OCI-LY7 (cell line): ENCODE measurements around the gene EPHA10. TPM values are rescaled to one million over a fixed set of nuclear protein-coding genes. Genes with fewer than 3 reads are reported as not detected.

Experiments
- BruUV-seq: library from RNA; stranded (reverse); fragments of 400-500 nt; replicated peaks from 2 replicates; lab custom pipeline; 2021; lab: Mats Ljungman, UMichigan
- CTCF ChIA-PET: fragments of 300-600 bp; sonication (Branson Sonifier 250); formaldehyde crosslinking; loops from one replicate; lab custom pipeline; 2022; ENCODE audit warnings: antibody characterized with exemption; ENCODE audit not compliant: unreplicated experiment; lab: Charles Lee
- POLR2A ChIA-PET: fragments of 300-600 bp; sonication (Branson Sonifier 250); formaldehyde crosslinking; loops from one replicate; lab custom pipeline; 2022; ENCODE audit warnings: antibody characterized with exemption; lab: Charles Lee
- DNase-seq: peaks from one replicate; pipeline ENCODE4 v3.0.0-alpha.2; 2015; ENCODE audit warnings: low spot score
- H2AFZ ChIP-seq: fragments of 200-600 bp; sonication (generic), shearing (Covaris generic); 2 replicates; pipeline ENCODE4 v1.6.1; 2014; ENCODE audit warnings: mild to moderate bottlenecking, antibody characterized with exemption, low read length, moderate library complexity
- H3K27ac ChIP-seq: fragments of 200-600 bp; sonication (generic); 2 replicates; pipeline ENCODE4 v1.5.1; 2014; ENCODE audit warnings: mixed run types, low read depth, mild to moderate bottlenecking, moderate library complexity, low read length, inconsistent platforms; ENCODE audit not compliant: poor library complexity, severe bottlenecking
- H3K36me3 ChIP-seq: fragments of 200-600 bp; sonication (generic); 2 replicates; pipeline ENCODE4 v1.6.1; 2014; ENCODE audit warnings: mild to moderate bottlenecking, antibody characterized with exemption, low read length, moderate library complexity, mixed read lengths; ENCODE audit not compliant: insufficient read depth
- H3K4me1 ChIP-seq: fragments of 200-600 bp; sonication (generic); 2 replicates; pipeline ENCODE4 v1.5.1; 2014; ENCODE audit warnings: mild to moderate bottlenecking, low read length; ENCODE audit not compliant: insufficient read depth, poor library complexity, severe bottlenecking
- H3K4me2 ChIP-seq: fragments of 200-600 bp; sonication (generic); 2 replicates; pipeline ENCODE4 v1.6.1; 2014; ENCODE audit warnings: mild to moderate bottlenecking, low read length
- H3K4me3 ChIP-seq: fragments of 200-600 bp; sonication (generic); 2 replicates; pipeline ENCODE4 v1.5.1; 2014; ENCODE audit warnings: mild to moderate bottlenecking, low read depth, low read length; ENCODE audit not compliant: poor library complexity, severe bottlenecking
- H3K79me2 ChIP-seq: fragments of 200-600 bp; sonication (generic); 2 replicates; pipeline ENCODE4 v1.6.1; 2016; ENCODE audit warnings: low read depth, mild to moderate bottlenecking, low read length, moderate library complexity, mixed read lengths; ENCODE audit not compliant: insufficient read depth
- H3K9me2 ChIP-seq: fragments of 200-600 bp; sonication (generic); 2 replicates; pipeline ENCODE4 v1.6.1; 2016; ENCODE audit warnings: mild to moderate bottlenecking, low read length, mixed read lengths; ENCODE audit not compliant: insufficient read depth
- H3K9me3 ChIP-seq: fragments of 200-600 bp; sonication (generic); 2 replicates; pipeline ENCODE4 v1.6.1; 2014; ENCODE audit warnings: mild to moderate bottlenecking, mixed run types, low read length, mixed read lengths
- H4K20me1 ChIP-seq: fragments of 200-600 bp; sonication (generic); 2 replicates; pipeline ENCODE4 v1.6.1; 2014; ENCODE audit warnings: mild to moderate bottlenecking, antibody characterized with exemption, low read length, moderate library complexity, mixed read lengths; ENCODE audit not compliant: insufficient read depth
- EZH2phosphoT487 ChIP-seq: fragments of 200-600 bp; sonication (generic); IDR thresholded peaks from 2 replicates; pipeline ENCODE4 v1.6.1; 2018; ENCODE audit warnings: low read depth, borderline replicate concordance, mild to moderate bottlenecking, mixed run types, antibody characterized with exemption, low read length, moderate library complexity, mixed read lengths
- intact Hi-C: fragments of 100-400 bp; cut with micrococcal nuclease; formaldehyde crosslinking; loops from one replicate; pipeline ENCODE4 v1.10.0; 2022; ENCODE audit not compliant: unreplicated experiment
- total RNA-seq, 2 experiments: library from RNA; depleted of rRNA in 1 of 2; stranded (reverse); fragments of >200 nt in 1 of 2; shearing (Covaris generic) in 1 of 2; gene quantifications; 2 replicates each; pipeline ENCODE4 v1.2.3, GENCODE V29; 2014 to 2022
- TF ChIP-seq, protein P1 (sequence below): fragments of 200-600 bp; sonication (generic); conservative IDR thresholded peaks from 2 replicates; pipeline ENCODE4 v1.5.1; 2014; ENCODE audit warnings: mild to moderate bottlenecking, antibody characterized with exemption, low read length, moderate library complexity, mixed read lengths

Gene EPHA10
- total RNA-seq, 2 experiments from 2014 or later, result not detected

DNA sequence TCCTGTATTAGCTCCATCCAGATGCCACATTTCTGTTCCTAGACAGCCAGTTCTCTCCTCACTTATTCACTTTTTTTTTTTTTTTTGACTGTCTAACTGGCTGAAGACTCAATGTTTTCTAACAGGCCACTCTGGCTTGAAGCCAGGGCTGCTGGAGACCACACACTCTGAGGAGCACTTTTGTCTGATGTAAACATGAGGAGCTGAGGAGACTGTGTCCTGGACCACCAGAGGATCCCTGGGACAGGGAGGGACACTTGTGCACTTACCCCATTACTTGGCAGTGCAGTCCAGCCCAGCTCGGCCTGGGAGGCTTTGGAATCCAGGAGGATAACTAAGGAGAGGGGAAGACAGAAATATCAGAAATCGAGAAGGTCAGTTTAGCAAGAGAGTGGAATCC lies 2.4 kb downstream of the EPHA10 start:
- POLR2A ChIA-PET, result no interaction called here
- BruUV-seq, result no TSS peak

DNA sequence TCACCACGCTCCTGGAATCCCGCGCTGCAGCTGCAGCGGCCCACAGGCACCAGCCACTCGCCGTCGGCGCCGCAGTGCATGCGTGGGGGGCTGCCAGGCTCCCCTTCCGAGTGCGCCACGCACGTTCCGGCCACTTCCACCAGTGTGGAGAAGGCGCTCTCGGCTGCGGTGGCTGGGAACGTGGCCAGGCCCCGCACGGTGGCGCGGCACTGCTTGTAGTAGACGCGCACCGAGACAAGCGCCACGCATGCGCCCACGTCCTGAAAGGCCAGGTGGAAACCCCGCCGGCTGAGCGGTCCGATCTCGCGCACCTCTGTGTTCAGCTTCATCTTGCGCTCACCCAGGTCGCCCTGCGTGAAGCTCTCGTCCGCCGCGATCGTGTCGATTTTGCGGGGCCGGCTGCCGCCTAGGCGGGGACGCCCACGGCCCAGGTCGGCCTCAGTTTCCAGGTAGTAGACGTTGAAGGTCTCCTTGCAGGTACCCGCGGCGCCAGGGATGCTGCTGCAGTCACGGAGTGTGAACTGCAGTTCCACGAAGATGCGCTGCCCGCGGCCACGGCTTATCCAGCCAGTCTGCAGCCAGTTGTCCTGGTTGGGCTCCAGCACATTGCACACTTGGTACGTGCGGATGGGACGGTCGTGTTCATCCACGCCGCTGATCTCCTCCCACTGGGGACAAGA lies 3.4 kb downstream of the EPHA10 start:
- Histone ChIP-seq H2AFZ (no peak overlapping the region), H3K4me2 (no peak overlapping the region), H4K20me1 (no peaks in the 10 kb centered on the region), H3K4me3 (no peak overlapping the region), H3K9me2 (no peaks in the 10 kb centered on the region), H3K27ac (no peak overlapping the region), H3K79me2 (no peaks in the 10 kb centered on the region), H3K9me3 (no peaks in the 10 kb centered on the region), H3K36me3 (no peaks in the 10 kb centered on the region), H3K4me1 (no peaks in the 10 kb centered on the region)
- intact Hi-C loops, result no loop called here
- no peak for TF ChIP-seq EZH2phosphoT487
- TF ChIP-seq, protein P1, sequence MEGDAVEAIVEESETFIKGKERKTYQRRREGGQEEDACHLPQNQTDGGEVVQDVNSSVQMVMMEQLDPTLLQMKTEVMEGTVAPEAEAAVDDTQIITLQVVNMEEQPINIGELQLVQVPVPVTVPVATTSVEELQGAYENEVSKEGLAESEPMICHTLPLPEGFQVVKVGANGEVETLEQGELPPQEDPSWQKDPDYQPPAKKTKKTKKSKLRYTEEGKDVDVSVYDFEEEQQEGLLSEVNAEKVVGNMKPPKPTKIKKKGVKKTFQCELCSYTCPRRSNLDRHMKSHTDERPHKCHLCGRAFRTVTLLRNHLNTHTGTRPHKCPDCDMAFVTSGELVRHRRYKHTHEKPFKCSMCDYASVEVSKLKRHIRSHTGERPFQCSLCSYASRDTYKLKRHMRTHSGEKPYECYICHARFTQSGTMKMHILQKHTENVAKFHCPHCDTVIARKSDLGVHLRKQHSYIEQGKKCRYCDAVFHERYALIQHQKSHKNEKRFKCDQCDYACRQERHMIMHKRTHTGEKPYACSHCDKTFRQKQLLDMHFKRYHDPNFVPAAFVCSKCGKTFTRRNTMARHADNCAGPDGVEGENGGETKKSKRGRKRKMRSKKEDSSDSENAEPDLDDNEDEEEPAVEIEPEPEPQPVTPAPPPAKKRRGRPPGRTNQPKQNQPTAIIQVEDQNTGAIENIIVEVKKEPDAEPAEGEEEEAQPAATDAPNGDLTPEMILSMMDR, result no peak
- BruUV-seq, result no TSS peak
- ChIA-PET CTCF (interaction anchor here (0.7 kb wide), 1 partner anchor 47 kb away, joined by 3 read pairs; no protein-coding TSS in a partner anchor), POLR2A (no interaction called here)
- DNase-seq, result no peak

More for the DNA sequence above, 2.4 kb downstream of the EPHA10 start:
- H2AFZ ChIP-seq, result no peak overlapping the region
- no peaks in the 10 kb centered on the region for H3K9me2 ChIP-seq
- no peak overlapping the region for H3K27ac ChIP-seq
- H3K36me3 ChIP-seq, result no peaks in the 10 kb centered on the region
- no peaks in the 10 kb centered on the region for H3K9me3 ChIP-seq
- no peaks in the 10 kb centered on the region for H3K79me2 ChIP-seq
- CTCF ChIA-PET, result interaction anchor here (0.7 kb wide), 1 partner anchor 46 kb away, joined by 3 read pairs; no protein-coding TSS in a partner anchor
- intact Hi-C loops, result no loop called here
- no peaks in the 10 kb centered on the region for H3K4me1 ChIP-seq
- H4K20me1 ChIP-seq, result no peaks in the 10 kb centered on the region
- no peak overlapping the region for H3K4me2 ChIP-seq
- no peak overlapping the region for H3K4me3 ChIP-seq
- TF ChIP-seq, protein P1, result no peak
- no peak for TF ChIP-seq EZH2phosphoT487
- no peak for DNase-seq

DNA sequence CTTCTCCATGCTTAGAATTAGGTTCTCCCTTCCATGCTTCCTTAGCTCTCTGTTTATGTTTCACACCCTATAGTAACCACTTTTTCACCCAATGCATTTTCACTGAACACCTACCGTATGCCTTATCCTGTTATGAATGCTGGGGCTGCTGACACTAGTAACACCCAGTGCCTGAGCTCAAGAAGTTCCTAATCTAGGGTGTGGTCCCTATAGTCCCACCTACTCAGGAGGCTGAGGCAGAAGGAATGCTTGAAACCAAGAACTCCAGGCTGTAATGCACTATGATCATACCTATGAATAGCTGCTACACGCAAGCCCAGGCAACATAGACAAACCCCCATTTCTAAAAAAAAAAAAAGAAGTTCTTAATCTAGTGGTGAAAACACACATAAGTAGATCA lies 5.5 kb downstream of the EPHA10 start:
- no peaks in the 10 kb centered on the region for H3K4me1 ChIP-seq
- DNase-seq, result no peak
- no peak overlapping the region for H3K4me2 ChIP-seq
- no peaks in the 10 kb centered on the region for H3K9me3 ChIP-seq
- no peaks in the 10 kb centered on the region for H3K9me2 ChIP-seq
- ChIA-PET POLR2A (no interaction called here), CTCF (interaction anchor here (0.6 kb wide), 1 partner anchor 339 kb away, joined by 3 read pairs; no protein-coding TSS in a partner anchor)
- no peak overlapping the region for H2AFZ ChIP-seq
- no peak overlapping the region for H3K4me3 ChIP-seq
- no peak overlapping the region for H3K27ac ChIP-seq
- no TSS peak for BruUV-seq
- no peak for TF ChIP-seq EZH2phosphoT487
- intact Hi-C loops, result no loop called here
- H3K36me3 ChIP-seq, result no peaks in the 10 kb centered on the region
- H3K79me2 ChIP-seq, result no peaks in the 10 kb centered on the region
- no peaks in the 10 kb centered on the region for H4K20me1 ChIP-seq
